Activated CD8-positive, alpha-beta memory T cell treated with anti-CD3 and anti-CD28 coated beads, Interleukin-2, amount 10 ng/mL, durations not matched to agents 7 days and 5 days (primary cell): ENCODE results near the gene OLFML2A. TPM values are rescaled to one million over a fixed set of nuclear protein-coding genes. Genes with fewer than 3 reads are reported as not detected.
"Not testable (repeated sequence)": the region's sequence is repeated elsewhere in the genome, so short reads cannot be mapped to it uniquely, and the experiment has no call there.

Source experiments
- ATAC-seq: fragments of 150-1000 bp; cut with Tn5 transposase; one replicate; pipeline ENCODE4 v1.10.0; 2021; ENCODE audit warnings: moderate library complexity
- CTCF ChIA-PET: fragments of 350-600 bp; sonication (Branson Sonifier 250); formaldehyde crosslinking; loops from one replicate; lab custom pipeline; 2021; ENCODE audit warnings: antibody characterized with exemption; lab: Charles Lee
- DNase-seq: peaks from one replicate; pipeline ENCODE4 v3.0.0-alpha.2; 2020
- H3K27ac Mint-ChIP-seq: one replicate; pipeline ENCODE4 v1.8.0; 2021; ENCODE audit warnings: mild to moderate bottlenecking, mixed read lengths
- H3K27me3 Mint-ChIP-seq: one replicate; pipeline ENCODE4 v1.8.0; 2021; ENCODE audit warnings: mixed read lengths
- H3K36me3 Mint-ChIP-seq: one replicate; pipeline ENCODE4 v1.8.0; 2021; ENCODE audit warnings: mild to moderate bottlenecking, mixed read lengths
- H3K4me1 Mint-ChIP-seq: one replicate; pipeline ENCODE4 v1.8.0; 2021; ENCODE audit warnings: mixed read lengths
- H3K4me3 Mint-ChIP-seq: one replicate; pipeline ENCODE4 v1.8.0; 2021; ENCODE audit warnings: mild to moderate bottlenecking, moderate library complexity, mixed read lengths
- H3K9me3 Mint-ChIP-seq: one replicate; pipeline ENCODE4 v1.8.0; 2022; ENCODE audit warnings: low read depth, mixed read lengths
- total RNA-seq, 2 experiments: library from RNA; stranded (reverse); gene quantifications; one replicate each; pipeline ENCODE4 v1.2.3, GENCODE V29; 2021

OLFML2A gene
- total RNA-seq, 2 experiments from 2014 or later, result not detected

- CTCF ChIA-PET, result interaction anchor here (0.9 to 1.9 kb wide), 2 partner anchors 21 to 58 kb away, joined by 3 to 10 read pairs; partner anchors contain the start of gene WDR38
- H3K36me3 Mint-ChIP-seq, result no peaks in the 10 kb centered on the region
- ATAC-seq (no peak), DNase-seq (no peak)
- no peak overlapping the region for H3K4me3 Mint-ChIP-seq
- H3K9me3 Mint-ChIP-seq, result no peaks in the 10 kb centered on the region
- no peak overlapping the region for H3K27ac Mint-ChIP-seq
- H3K4me1 Mint-ChIP-seq, result no peaks in the 10 kb centered on the region
- peaks cover 7% of the 10 kb centered on the region for H3K27me3 Mint-ChIP-seq
These were observed 54.9 kb downstream of the OLFML2A start for GRCh38 chr9:124831642-124832364.

GRCh38 chr9:124834591-124834990, 57.7 kb downstream of the OLFML2A start:
- Mint-ChIP-seq H3K27ac (no peak overlapping the region), H3K27me3 (peaks cover 22% of the 10 kb centered on the region), H3K4me3 (no peak overlapping the region), H3K36me3 (no peaks in the 10 kb centered on the region), H3K4me1 (no peaks in the 10 kb centered on the region), H3K9me3 (no peaks in the 10 kb centered on the region)
- DNase-seq (no peak), ATAC-seq (no peak)
- CTCF ChIA-PET, result interaction anchor here (2.2 kb wide), 1 partner anchor 19 kb away, joined by 4 read pairs; the partner anchor contains the start of gene WDR38

- H3K9me3 Mint-ChIP-seq, result no peaks in the 10 kb centered on the region
These were observed 58.2 kb downstream of the OLFML2A start for GRCh38 chr9:124835026-124835557.

DNA sequence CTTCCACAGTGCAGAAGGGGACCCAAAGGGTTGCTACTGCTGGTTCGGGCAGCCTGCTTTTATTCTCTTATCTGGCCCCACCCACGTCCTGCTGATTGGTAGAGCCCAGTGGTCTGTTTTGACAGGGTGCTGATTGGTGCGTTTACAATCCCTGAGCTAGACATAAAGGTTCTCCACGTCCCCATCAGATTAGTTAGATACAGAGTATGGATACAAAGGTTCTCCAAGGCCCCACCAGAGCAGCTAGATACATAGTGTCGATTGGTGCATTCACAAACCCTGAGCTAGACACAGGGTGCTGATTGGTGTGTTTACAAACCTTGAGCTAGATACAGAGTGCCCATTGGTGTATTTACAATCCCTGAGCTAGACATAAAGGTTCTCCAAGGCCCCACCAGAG, 61.2 kb downstream of the OLFML2A start:
- H3K4me1 Mint-ChIP-seq, H3K9me3 Mint-ChIP-seq, H3K36me3 Mint-ChIP-seq, DNase-seq, H3K4me3 Mint-ChIP-seq, H3K27ac Mint-ChIP-seq, ATAC-seq: not testable (repeated sequence)
- CTCF ChIA-PET, result interaction anchor here (2.3 kb wide), 1 partner anchor 15 kb away, joined by 6 read pairs; the partner anchor contains the start of gene WDR38
- peaks cover 23% of the 10 kb centered on the region for H3K27me3 Mint-ChIP-seq

More at GRCh38 chr9:124835026-124835557, 58.2 kb downstream of the OLFML2A start:
- no peaks in the 10 kb centered on the region for H3K36me3 Mint-ChIP-seq
- CTCF ChIA-PET, result interaction anchor here (0.6 to 2.2 kb wide), 2 partner anchors 18 to 60 kb away, joined by 3 to 4 read pairs; partner anchors contain the start of gene WDR38
- no peak overlapping the region for H3K27ac Mint-ChIP-seq
- H3K4me1 Mint-ChIP-seq, result no peaks in the 10 kb centered on the region
- no peak for DNase-seq
- H3K27me3 Mint-ChIP-seq, result peaks cover 23% of the 10 kb centered on the region
- no peak overlapping the region for H3K4me3 Mint-ChIP-seq
- ATAC-seq, result no peak

GRCh38 chr9:124838567-124839275, 61.8 kb downstream of the OLFML2A start:
- ATAC-seq, H3K27ac Mint-ChIP-seq, DNase-seq, H3K4me3 Mint-ChIP-seq, H3K4me1 Mint-ChIP-seq, H3K36me3 Mint-ChIP-seq, H3K9me3 Mint-ChIP-seq: not testable (repeated sequence)
- H3K27me3 Mint-ChIP-seq, result peaks cover 23% of the 10 kb centered on the region
- CTCF ChIA-PET, result interaction anchor here (2.3 kb wide), 1 partner anchor 15 kb away, joined by 6 read pairs; the partner anchor contains the start of gene WDR38

- CTCF ChIA-PET, result interaction anchor here (0.8 to 3.1 kb wide), 3 partner anchors 14 to 95 kb away, joined by 3 to 35 read pairs (median 3); partner anchors contain the start of gene WDR38
- DNase-seq, result no peak
- no peak overlapping the region for H3K27ac Mint-ChIP-seq
- H3K4me3 Mint-ChIP-seq, result no peak overlapping the region
- no peaks in the 10 kb centered on the region for H3K36me3 Mint-ChIP-seq
- no peak for ATAC-seq
- H3K9me3 Mint-ChIP-seq, result no peaks in the 10 kb centered on the region
- H3K4me1 Mint-ChIP-seq, result no peaks in the 10 kb centered on the region
- H3K27me3 Mint-ChIP-seq, result peaks cover 23% of the 10 kb centered on the region
These were observed 62.8 kb downstream of the OLFML2A start for GRCh38 chr9:124839612-124840299.

- Mint-ChIP-seq H3K9me3 (no peaks in the 10 kb centered on the region), H3K36me3 (no peaks in the 10 kb centered on the region), H3K4me3 (no peak overlapping the region), H3K27me3 (peaks cover 22% of the 10 kb centered on the region), H3K27ac (no peak overlapping the region), H3K4me1 (no peaks in the 10 kb centered on the region)
- ATAC-seq, result no peak
- CTCF ChIA-PET, result interaction anchor here (0.7 to 3.1 kb wide), 4 partner anchors 13 to 94 kb away, joined by 3 to 35 read pairs (median 3); partner anchors contain the start of genes NR6A1 and WDR38
- DNase-seq, result no peak
These were observed 63.4 kb downstream of the OLFML2A start for GRCh38 chr9:124840300-124840833.

DNA sequence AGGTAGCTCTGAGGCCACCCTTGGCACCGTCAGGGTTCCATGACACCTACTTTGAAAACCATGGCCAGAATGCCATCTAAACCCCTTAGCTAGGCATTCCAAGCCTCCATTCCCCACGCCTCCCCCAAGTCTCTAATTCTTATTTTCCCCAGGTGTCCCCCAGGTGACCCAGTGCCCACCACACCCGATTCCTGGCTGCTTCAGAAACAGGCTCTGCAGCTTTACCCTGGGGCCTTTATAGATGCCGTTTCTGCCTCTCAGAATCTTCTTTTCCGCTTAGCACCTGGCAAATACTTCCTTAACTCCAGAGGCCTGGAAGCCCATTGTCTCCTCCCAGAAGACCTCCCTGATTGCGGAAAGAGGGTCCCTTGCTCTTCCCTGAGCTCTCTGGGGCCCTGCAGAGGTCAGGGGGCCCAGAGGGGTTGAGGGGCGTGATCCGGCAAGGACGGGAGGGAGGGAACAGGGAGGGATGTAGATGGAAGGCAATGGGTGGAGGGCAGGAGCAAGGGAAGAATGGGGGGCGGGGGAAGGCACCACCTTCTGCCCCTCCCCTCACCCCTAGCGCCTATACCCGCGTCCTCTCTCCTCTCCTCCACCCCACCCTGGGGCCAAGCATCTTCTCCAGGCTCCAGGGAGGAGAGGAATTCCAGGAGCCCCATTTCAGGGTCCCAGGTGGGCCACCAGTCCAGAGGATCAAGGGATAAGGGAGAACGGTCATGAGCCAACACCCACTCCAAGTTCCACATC, 64.3 kb downstream of the OLFML2A start:
- H3K9me3 Mint-ChIP-seq, result no peaks in the 10 kb centered on the region
- no peak overlapping the region for H3K27ac Mint-ChIP-seq
- H3K4me1 Mint-ChIP-seq, result no peaks in the 10 kb centered on the region
- H3K27me3 Mint-ChIP-seq, result peaks cover 20% of the 10 kb centered on the region
- no peak for ATAC-seq
- no peak for DNase-seq
- CTCF ChIA-PET, result interaction anchor here (0.7 to 3.1 kb wide), 2 partner anchors 12 to 70 kb away, joined by 3 to 35 read pairs; partner anchors contain the start of genes NR6A1 and WDR38
- no peaks in the 10 kb centered on the region for H3K36me3 Mint-ChIP-seq
- no peak overlapping the region for H3K4me3 Mint-ChIP-seq

DNA sequence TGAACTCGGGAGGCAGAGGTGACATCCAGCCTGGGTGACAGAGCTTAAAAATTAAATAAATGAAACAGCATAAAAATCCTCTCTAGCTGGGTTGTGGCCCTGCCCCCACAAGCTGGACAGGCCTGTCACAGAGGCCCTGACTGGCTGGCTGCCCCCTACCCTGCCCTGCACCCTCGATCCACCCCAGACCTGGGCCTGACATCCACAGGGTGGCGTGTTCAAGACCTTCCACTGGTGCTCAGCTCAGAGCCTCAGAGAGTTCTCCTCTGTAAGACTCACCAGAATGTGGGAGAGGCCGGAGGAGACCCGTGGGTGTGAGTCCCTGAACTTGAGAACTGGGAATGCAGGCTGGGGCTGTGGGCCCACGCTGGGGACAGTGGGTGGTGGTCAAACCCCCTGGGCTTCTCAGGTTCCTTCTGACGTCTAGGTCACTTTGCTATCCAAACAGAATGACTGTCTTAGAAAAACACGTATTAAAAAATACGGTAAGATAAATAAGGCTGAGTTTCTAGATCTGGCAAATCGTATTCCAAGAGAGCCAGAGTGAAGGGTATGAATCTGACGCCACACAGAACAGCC, 66.6 kb downstream of the OLFML2A start:
- no peaks in the 10 kb centered on the region for H3K9me3 Mint-ChIP-seq
- CTCF ChIA-PET, result interaction anchor here (1.7 to 17.9 kb wide), 2 partner anchors 9 to 69 kb away, joined by 4 to 380 read pairs; partner anchors contain the start of genes NR6A1 and OLFML2A

DNA sequence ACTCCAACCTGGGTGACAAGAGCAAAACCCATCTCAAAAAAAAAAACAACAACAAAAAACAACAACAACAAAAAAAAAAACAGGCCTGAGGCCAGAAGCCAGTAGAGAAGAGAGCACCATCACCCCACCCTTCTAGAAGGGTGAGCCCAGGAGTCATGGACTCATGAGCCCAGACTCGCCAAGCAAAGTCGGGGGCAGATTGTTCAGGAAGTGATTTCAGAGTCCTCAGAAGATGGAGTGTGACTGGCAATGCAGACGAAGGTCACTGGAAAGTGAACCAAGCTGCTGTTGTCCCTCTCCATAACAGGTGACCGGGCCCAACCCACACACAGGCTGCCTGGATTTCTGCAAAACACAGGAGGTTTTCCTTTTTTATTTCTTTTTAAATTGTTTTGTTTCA, 67.4 kb downstream of the OLFML2A start:
- H3K27ac Mint-ChIP-seq, result no peak overlapping the region
- ATAC-seq (no peak), DNase-seq (no peak)
- no peaks in the 10 kb centered on the region for H3K4me1 Mint-ChIP-seq
- peaks cover 8% of the 10 kb centered on the region for H3K27me3 Mint-ChIP-seq
- CTCF ChIA-PET, result interaction anchor here (1.7 to 17.9 kb wide), 2 partner anchors 8 to 70 kb away, joined by 4 to 380 read pairs; partner anchors contain the start of genes NR6A1 and OLFML2A
- H3K4me3 Mint-ChIP-seq, result no peak overlapping the region
- no peaks in the 10 kb centered on the region for H3K9me3 Mint-ChIP-seq
- no peaks in the 10 kb centered on the region for H3K36me3 Mint-ChIP-seq

More for the DNA sequence above, 66.6 kb downstream of the OLFML2A start:
- DNase-seq (no peak), ATAC-seq (no peak)
- Mint-ChIP-seq H3K4me3 (no peak overlapping the region), H3K27me3 (peaks cover 9% of the 10 kb centered on the region), H3K4me1 (no peaks in the 10 kb centered on the region), H3K27ac (no peak overlapping the region), H3K36me3 (no peaks in the 10 kb centered on the region)

DNA sequence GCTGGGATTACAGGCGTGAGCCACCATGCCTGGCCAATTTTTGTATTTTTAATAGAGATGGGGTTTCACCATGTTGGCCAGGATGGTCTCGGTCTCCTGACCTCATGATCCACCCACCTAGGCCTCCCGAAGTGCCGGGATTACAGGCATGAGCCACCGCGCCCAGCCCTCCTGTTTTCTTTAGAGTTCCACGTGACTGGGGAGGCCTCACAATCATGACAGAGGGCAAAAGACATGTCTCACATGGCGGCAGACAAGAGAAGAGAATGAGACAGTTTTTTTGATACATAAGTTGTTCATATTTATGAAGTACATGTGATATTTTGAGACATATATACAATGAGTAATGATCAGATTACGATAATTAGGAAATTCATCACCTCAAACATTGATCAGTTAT, 69.5 kb downstream of the OLFML2A start:
- peaks cover 15% of the 10 kb centered on the region for H3K27me3 Mint-ChIP-seq
- not testable (repeated sequence) for H3K27ac Mint-ChIP-seq, DNase-seq, H3K4me1 Mint-ChIP-seq, H3K36me3 Mint-ChIP-seq, ATAC-seq, H3K9me3 Mint-ChIP-seq, H3K4me3 Mint-ChIP-seq
- CTCF ChIA-PET, result interaction anchor here (1.1 to 17.9 kb wide), 3 partner anchors 31 to 72 kb away, joined by 3 to 380 read pairs (median 4); partner anchors contain the start of genes NR6A1 and OLFML2A
